DLD1 (cell line): ENCODE measurements around the gene F12.
"Not testable (repeated sequence)": the region's sequence is repeated elsewhere in the genome, so short reads cannot be mapped to it uniquely, and the experiment has no call there.

Experiments
- in situ Hi-C: cut with HindIII; loops from 2 replicates; pipeline ENCODE4 v1.10.0; 2017; ENCODE audit warnings: low sequenced_read_pairs

F12 gene

GRCh38 chr5:177417081-177417480 lies 7.7 kb upstream of the F12 start:
- in situ Hi-C loops, result not testable (repeated sequence)

GRCh38 chr5:177414481-177414880 lies 5.1 kb upstream of the F12 start:
- in situ Hi-C loops, result no loop called here

- in situ Hi-C loops, result no loop called here
Observed at GRCh38 chr5:177412603-177413233, 3.4 kb upstream of the F12 start.

GRCh38 chr5:177410575-177410974 lies 1.2 kb upstream of the F12 start:
- in situ Hi-C loops, result no loop called here

- in situ Hi-C loops, result no loop called here
Observed at GRCh38 chr5:177405805-177406204, 3.6 kb downstream of the F12 start.

- in situ Hi-C loops, result no loop called here
Observed at GRCh38 chr5:177405312-177405711, 4.1 kb downstream of the F12 start.

- in situ Hi-C loops, result no loop called here
Observed at GRCh38 chr5:177404641-177405179, 4.7 kb downstream of the F12 start.

GRCh38 chr5:177403792-177404640 lies 5.3 kb downstream of the F12 start:
- in situ Hi-C loops, result no loop called here

- in situ Hi-C loops, result no loop called here
Observed at GRCh38 chr5:177403102-177403791, 6.1 kb downstream of the F12 start.

GRCh38 chr5:177402271-177403043 lies 6.9 kb downstream of the F12 start:
- in situ Hi-C loops, result no loop called here

- in situ Hi-C loops, result no loop called here
Observed at GRCh38 chr5:177399997-177400868, 9.1 kb downstream of the F12 start, which contains the start of gene PFN3. Gene PFN3, minus strand, starts transcription at chr5:177400661. Its CDS starts 85 bp downstream, at chr5:177400576.

GRCh38 chr5:177397875-177398390 lies 11.4 kb downstream of the F12 start:
- in situ Hi-C loops, result no loop called here

GRCh38 chr5:177396807-177397206 lies 12.6 kb downstream of the F12 start:
- in situ Hi-C loops, result no loop called here

GRCh38 chr5:177396078-177396477 lies 13.3 kb downstream of the F12 start:
- in situ Hi-C loops, result no loop called here

GRCh38 chr5:177393990-177394389 lies 15.4 kb downstream of the F12 start:
- in situ Hi-C loops, result no loop called here

- in situ Hi-C loops, result no loop called here
Observed at GRCh38 chr5:177393206-177393765, 16.1 kb downstream of the F12 start.

GRCh38 chr5:177392765-177393164 lies 16.6 kb downstream of the F12 start:
- in situ Hi-C loops, result no loop called here

GRCh38 chr5:177390363-177391300 lies 18.7 kb downstream of the F12 start:
- in situ Hi-C loops, result no loop called here
